ENCODE data around the gene IFT88.

IFT88 gene

GRCh38 chr13:20684546-20684945, 117.6 kb downstream of the IFT88 start:
- H3K4me3 ChIP-seq (ENCODE audit: low read depth, low read length), result no peak overlapping the region

- H3K4me3 ChIP-seq (ENCODE audit: low read depth, low read length), result no peak overlapping the region
These were observed 118.1 kb downstream of the IFT88 start for GRCh38 chr13:20685092-20685491.

- no peak overlapping the region for H3K4me3 ChIP-seq (ENCODE audit: low read depth, low read length)
These were observed 119.2 kb downstream of the IFT88 start for GRCh38 chr13:20686167-20686566.

- no peak overlapping the region for H3K4me3 ChIP-seq (ENCODE audit: low read depth, low read length)
These were observed 120.1 kb downstream of the IFT88 start for GRCh38 chr13:20686863-20687579.

GRCh38 chr13:20689291-20689690, 122.3 kb downstream of the IFT88 start:
- no peak overlapping the region for H3K4me3 ChIP-seq (ENCODE audit: low read depth, low read length)

GRCh38 chr13:20691616-20692015, 124.7 kb downstream of the IFT88 start:
- H3K4me3 ChIP-seq (ENCODE audit: low read depth, low read length), result no peak overlapping the region

- no peak overlapping the region for H3K4me3 ChIP-seq (ENCODE audit: low read depth, low read length)
These were observed 129.1 kb downstream of the IFT88 start for GRCh38 chr13:20696073-20696472.

DNA sequence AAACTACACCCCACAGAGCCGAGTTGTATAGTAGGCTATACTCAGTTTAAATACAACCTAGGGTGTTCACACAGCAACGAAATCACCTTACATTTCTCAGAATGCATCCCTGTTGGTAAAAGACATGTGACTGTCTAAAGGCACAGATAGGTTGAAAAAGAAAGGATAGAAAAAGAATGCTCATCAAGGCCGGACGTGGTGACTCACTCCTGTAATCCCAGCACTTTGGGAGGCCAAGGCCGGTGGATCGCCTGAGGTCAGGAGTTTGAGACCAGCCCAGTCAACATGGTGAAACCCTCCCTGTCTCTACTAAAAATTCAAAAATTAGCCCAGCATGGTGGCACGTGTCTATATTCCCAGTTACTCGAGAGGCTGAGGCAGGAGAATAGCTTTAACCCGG, 132.8 kb downstream of the IFT88 start:
- H3K4me3 ChIP-seq (ENCODE audit: low read depth, low read length), result no peak overlapping the region

- H3K4me3 ChIP-seq (ENCODE audit: low read depth, low read length), result no peak overlapping the region
These were observed 133.3 kb downstream of the IFT88 start for GRCh38 chr13:20700288-20700687.

GRCh38 chr13:20701461-20701860, 134.5 kb downstream of the IFT88 start:
- no peak overlapping the region for H3K4me3 ChIP-seq (ENCODE audit: low read depth, low read length)

DNA sequence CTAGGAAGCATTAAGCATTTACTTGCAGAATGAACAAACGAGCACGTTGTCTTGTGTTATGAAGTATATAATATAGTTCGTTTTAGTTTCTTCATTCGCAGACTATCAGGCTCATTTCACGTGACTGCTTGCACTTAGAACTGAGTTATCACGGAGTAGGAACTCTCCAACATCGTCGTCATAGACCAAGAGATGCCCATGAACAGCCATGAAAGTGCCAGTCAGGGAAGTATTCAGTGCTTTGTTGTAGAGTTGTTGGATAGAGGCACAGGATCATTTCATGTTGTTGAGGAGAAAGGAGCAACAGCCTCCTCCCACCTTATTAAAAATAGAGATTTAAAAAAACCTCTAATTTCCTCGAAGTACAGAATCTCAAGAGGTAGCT, 135.6 kb downstream of the IFT88 start:
- H3K4me3 ChIP-seq (ENCODE audit: low read depth, low read length), result no peak overlapping the region

DNA sequence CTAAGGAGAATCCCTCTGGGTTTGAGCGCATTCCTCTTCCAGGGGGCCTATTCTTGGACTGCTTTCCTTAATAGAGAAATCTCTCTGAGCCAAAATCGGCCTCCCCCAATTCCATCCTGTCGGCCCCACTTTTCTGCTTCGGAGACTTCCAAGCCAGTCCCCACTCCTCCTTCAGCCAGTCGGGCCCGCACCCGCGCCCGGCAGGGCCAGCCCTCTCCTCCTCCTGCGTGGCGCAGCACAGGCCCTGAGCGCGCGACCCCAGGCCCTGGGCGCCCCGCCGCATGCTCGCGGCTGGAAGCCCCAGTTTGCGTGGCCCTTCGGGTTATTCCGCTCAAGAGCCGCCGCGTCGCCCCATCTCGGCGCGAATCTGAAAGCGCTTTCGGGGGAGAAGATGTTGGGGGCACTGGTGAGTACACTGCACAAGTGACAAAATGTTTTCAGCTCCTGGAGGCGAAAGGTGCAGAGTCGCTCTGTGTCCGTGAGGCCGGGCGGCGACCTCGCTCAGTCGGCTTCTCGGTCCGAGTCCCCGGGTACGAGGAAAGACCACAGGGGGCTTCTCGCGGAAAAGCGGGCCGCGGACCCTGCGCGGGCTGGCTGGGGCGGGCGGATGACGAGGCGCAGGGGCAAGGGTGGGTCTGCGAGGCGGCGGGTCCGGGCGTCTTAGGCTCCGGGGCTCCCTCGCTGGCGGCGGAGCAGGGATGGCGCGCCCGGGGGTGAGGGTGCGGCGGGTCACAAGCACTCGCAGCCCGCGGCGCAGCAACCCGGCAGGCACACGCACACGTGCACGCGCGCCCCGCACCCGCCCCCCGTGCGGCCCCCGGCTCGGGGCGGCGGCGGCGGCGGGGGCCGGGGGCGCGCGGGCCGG, 136.2 kb downstream of the IFT88 start, which contains the start of gene IL17D:
Gene IL17D, plus strand, starts transcription at position 785 of the 865 bp plus-strand sequence. CDS start 303 bp downstream, outside the sequence.
- peak within 1 kb of the TSS; percentile 70 for H3K4me3 ChIP-seq (ENCODE audit: low read depth, low read length)

DNA sequence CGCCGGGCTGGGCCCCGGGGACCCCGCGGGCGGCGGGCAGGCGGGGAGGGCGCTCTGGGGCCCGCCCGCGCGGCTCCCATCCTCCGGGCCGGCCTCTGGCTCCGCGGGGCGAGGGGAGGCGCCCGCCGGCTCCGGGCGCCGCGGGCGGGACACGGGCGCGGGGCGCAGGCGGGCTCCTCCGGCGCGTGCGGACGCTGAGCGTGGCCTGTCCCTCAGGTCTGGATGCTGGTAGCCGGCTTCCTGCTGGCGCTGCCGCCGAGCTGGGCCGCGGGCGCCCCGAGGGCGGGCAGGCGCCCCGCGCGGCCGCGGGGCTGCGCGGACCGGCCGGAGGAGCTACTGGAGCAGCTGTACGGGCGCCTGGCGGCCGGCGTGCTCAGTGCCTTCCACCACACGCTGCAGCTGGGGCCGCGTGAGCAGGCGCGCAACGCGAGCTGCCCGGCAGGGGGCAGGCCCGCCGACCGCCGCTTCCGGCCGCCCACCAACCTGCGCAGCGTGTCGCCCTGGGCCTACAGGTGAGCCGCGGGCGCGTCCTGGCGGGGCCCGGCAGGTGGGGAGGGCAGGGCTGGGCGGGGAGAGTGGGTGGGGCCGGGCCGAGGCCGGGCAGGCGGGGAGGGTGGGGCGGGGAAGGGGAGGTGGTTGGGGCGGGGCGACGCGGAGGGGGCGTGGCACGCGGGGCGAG, 137.0 kb downstream of the IFT88 start:
- peak overlapping the region; percentile 30 for H3K4me3 ChIP-seq (ENCODE audit: low read depth, low read length)

DNA sequence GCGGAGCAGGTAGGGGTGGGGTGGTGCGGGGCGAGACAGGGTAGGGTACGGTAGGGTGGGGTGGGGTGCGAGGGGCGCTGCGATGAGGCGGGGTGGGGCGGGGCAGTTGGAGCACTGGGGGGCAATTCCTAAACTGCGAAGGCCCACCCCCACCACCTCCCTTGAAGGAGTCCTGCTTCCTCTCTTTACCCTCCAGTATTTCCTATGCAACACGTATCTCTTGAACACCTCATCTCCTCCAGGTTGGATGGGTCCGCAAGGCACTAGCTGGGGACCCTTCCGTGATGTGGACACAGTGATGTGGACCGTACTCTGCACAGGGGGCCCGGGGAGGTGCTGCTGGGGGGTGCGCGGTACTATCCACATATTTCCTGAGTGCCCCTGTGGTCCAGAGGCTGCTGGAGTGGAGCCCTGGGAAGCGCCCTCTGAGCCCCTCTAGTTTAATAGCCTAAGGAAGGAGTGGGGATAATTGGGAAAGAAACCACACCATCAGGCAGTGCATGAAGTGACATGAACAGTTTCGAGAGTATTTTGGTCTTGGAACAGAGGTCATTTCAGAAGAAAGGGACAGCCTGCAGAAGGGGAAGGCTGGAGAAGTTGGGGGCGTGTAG, 137.6 kb downstream of the IFT88 start:
- H3K4me3 ChIP-seq (ENCODE audit: low read depth, low read length), result peak overlapping the region; percentile 18

DNA sequence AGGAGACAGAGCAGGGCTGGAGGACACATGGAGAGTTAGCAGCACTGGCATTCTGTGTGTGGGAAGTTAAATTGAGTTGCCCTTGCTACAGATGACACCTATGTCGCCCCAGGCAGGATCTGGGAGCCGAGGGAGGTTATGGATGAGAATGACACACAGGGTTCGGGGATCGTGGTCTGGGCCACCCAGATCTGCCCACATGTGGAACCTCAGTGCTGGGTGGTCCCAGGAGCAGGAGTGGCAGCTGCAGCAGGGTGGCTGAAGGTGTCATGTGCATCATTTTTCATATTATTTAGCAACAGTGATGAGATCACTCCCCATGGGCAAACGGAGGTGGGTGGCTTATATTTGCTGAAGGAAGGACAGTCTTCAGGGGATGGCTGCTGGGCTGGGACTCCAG, 139.7 kb downstream of the IFT88 start:
- no peak overlapping the region for H3K4me3 ChIP-seq (ENCODE audit: low read depth, low read length)

- no peak overlapping the region for H3K4me3 ChIP-seq (ENCODE audit: low read depth, low read length)
These were observed 141.3 kb downstream of the IFT88 start for GRCh38 chr13:20708216-20708615.

GRCh38 chr13:20709369-20709768, 142.4 kb downstream of the IFT88 start:
- no peak overlapping the region for H3K4me3 ChIP-seq (ENCODE audit: low read depth, low read length)

DNA sequence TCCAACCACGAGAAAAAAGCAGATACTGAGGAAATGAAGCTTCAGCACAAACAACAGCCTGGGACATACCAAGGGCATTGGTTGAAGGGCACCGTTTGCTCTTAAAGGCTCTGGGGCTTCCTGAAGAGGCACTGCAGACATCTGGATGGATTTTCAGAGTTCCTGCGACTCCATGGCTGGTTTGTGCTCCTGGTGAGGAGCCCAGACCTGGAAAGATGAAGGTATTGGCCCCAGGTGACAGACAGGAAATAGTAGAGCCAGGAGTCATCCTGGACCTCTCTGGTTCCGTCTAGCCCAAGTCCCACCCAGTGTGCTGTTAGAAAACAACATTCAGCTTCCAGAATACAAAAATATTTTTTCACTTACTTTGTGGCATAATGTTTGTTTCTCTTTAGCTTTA, 142.8 kb downstream of the IFT88 start:
- H3K4me3 ChIP-seq (ENCODE audit: low read depth, low read length), result no peak overlapping the region

DNA sequence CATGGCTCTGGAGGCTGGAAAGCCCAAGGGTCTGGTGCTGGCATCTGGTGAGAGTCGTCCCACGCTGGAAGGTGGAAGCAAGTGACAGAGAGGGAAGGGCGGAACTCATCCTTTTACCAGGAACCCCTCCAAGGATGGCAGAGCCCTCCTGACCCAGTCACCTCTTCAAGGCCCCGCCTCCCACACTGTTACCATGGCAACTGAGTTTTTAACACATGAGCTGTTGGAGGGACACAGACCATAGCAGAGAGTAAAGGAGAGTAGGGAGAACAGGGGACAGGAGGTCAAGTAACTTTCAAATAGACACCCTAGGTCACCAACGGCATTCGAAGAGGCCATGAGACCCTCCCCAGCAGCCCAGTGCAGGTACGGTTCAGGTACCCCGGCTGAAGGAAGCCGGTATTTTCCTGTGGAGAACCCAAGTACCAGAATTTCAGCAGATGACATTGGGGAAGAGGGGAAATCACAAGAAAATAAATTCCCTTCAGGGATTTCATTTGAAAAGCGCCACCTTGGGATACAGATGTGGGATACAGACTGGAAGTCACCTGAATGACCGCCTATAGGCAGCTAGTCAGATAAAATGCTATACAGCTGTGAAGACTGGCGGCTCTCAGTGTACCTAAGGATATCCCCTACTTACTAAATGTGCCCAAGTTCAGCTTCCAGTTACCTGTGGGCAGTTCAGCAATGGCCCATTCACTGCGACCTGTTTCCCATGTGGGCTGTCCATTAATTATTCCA, 144.5 kb downstream of the IFT88 start:
- H3K4me3 ChIP-seq (ENCODE audit: low read depth, low read length), result no peak overlapping the region

- H3K4me3 ChIP-seq (ENCODE audit: low read depth, low read length), result no peak overlapping the region
These were observed 146.0 kb downstream of the IFT88 start for GRCh38 chr13:20713014-20713376.

DNA sequence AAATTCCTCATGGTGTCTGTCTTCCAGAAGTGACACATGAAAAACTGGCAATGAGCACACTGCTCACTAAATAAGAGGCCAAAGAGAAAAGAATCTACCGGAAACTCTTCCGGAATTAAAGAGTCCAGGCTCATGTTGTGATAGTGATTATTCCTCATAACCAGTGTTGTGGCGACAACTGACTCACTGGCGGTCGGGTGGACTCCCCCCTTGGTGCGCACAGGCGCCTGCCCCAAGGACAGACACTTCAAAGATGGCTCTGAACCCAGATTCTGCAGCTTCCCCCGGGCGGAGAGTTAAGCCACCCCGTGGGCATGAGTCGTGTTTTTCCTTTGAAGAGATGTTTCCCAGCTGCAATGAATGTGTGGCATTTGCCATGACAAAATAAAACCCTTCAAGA, 146.8 kb downstream of the IFT88 start:
- no peak overlapping the region for H3K4me3 ChIP-seq (ENCODE audit: low read depth, low read length)
